ENCODE measurements around the gene C16orf82.
A peak's percentile ranks its signal among the peaks of the same experiment; 100 is the strongest.

The C16orf82 gene

DNA sequence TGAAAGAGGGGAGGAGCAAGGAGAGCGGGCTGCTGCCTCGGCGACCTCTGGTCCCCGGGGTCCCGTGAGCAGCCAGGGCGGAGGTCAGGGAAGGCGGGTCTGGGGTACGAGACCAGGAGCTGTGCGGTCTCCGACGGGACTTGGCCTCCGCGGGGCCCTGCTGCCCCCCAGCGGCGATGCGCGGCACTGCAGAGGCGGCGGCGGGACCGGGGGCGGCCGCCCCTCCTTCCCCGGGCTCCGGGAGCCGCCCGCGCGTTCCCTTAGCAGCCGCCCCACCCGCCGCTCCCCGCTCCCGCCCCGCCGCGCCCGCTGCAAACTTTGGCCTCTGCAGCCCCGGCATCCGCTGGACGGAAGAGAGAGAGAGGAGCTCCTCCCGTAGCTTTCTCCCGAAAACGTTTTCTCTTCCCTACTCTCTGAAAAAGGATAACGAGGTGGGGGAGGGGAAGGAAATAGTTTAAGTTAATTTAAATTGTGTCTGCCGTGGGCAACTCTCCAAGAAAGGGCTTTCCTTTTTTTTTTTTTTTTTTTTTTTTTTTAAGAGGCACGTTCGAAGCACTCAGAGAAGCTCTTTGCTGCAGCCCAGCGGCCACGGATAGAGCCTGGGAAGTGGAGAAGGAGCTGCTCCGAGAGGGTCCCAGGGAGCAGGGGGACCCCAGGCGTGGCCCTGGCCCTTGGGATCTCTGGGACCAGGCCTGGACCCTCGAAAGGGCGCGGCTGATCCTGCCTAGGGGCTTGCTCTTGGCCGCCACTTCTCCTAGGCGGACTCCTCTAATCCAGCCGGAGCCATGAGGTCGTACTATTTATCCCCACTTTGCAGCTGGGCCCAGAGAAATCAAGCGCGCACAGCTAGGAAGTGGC is 43.2 kb downstream of the C16orf82 start:
- peak; percentile 60 for DNase-seq (ENCODE audit: low read depth)
- H3K4me3 ChIP-seq (ENCODE audit: control insufficient read depth, low read depth, low read length), result peak overlapping the region; percentile 36
- TF ChIP-seq, protein P1, sequence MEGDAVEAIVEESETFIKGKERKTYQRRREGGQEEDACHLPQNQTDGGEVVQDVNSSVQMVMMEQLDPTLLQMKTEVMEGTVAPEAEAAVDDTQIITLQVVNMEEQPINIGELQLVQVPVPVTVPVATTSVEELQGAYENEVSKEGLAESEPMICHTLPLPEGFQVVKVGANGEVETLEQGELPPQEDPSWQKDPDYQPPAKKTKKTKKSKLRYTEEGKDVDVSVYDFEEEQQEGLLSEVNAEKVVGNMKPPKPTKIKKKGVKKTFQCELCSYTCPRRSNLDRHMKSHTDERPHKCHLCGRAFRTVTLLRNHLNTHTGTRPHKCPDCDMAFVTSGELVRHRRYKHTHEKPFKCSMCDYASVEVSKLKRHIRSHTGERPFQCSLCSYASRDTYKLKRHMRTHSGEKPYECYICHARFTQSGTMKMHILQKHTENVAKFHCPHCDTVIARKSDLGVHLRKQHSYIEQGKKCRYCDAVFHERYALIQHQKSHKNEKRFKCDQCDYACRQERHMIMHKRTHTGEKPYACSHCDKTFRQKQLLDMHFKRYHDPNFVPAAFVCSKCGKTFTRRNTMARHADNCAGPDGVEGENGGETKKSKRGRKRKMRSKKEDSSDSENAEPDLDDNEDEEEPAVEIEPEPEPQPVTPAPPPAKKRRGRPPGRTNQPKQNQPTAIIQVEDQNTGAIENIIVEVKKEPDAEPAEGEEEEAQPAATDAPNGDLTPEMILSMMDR (conservative IDR thresholded peaks at IDR 0.05; ENCODE audit: control insufficient read depth, insufficient read depth, low read depth, low read length), result peak; percentile 58

DNA sequence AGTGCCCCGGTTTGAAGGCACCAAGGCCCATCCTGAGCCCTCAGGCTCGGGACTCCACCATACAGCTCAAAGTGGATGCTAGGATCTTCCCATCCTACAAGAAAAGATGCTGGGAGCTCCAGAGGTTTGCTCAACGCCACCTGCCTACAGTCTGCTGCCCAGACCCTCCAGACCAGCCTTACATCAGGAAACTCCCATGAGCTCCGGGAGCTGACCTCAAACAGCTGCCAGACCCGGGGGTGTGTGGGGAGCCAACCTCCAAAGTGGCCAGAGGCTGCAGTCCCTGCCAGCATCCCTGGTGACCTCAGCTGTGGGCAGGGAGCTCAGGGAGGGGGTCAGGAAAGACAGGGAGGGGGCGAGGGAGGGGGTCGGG is 43.8 kb downstream of the C16orf82 start:
- TF ChIP-seq, protein P1 (conservative IDR thresholded peaks at IDR 0.05; ENCODE audit: control insufficient read depth, insufficient read depth, low read depth, low read length), result no peak
- no peak for DNase-seq (ENCODE audit: low read depth)
- no peak overlapping the region for H3K4me3 ChIP-seq (ENCODE audit: control insufficient read depth, low read depth, low read length)

DNA sequence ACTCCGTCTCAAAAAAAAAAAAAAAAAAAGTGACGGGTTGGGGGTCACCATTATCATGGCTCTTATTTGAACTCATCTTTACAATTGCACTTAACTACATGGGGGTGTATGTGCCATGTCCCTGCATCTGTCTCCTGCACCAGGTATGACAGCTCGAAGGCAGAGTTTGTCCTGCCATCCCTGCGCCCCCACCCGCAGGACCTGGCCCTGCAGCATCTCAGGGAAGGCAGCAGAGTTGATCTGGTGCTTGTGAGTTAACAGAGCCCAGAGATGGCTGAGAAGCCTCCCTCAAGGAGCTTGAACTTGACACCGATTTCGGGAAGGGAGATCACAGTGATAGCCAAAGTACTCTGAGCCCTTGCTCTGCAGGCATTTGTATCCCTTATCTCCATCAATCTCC is 44.8 kb downstream of the C16orf82 start:
- TF ChIP-seq, protein P1 (conservative IDR thresholded peaks at IDR 0.05; ENCODE audit: control insufficient read depth, insufficient read depth, low read depth, low read length), result no peak

DNA sequence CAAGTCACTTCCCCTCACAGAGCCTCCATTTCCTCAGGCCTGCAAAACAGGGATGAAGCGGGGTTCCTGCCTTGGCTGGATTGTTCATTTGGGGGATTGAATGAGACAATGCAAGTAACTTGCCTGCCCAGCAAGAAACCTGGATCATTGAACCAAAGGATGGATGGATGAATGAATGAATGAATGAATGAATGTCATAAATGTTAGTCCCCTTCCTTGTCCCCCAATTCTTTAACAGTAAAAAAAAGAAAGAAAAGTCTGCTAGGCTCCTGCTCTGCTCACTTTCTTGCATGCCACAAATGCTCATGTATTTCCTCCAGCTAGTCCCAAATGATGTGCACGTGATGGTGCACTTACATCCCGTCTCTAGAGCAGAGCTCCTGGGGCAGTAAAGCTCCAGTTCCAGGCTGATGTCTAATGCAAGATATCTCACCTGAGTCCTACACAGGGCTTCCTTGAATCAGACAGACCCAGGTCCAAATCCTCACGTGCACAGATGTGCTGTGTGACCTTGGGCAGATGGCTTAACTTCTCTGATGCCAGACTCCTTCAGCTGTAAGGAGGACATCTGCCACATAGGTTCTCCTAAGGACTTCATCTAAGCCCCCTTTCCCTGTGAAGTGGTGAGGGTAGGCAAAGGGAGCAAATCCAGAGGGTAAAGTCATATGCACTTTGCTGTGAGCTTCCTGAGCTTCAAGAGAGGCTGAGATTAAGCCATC is 45.5 kb downstream of the C16orf82 start:
- TF ChIP-seq, protein P1 (conservative IDR thresholded peaks at IDR 0.05; ENCODE audit: control insufficient read depth, insufficient read depth, low read depth, low read length), result no peak
- H3K4me3 ChIP-seq (ENCODE audit: control insufficient read depth, low read depth, low read length), result no peak overlapping the region
- no peak for DNase-seq (ENCODE audit: low read depth)

More for the DNA sequence above, 44.8 kb downstream of the C16orf82 start:
- H3K4me3 ChIP-seq (ENCODE audit: control insufficient read depth, low read depth, low read length), result no peak overlapping the region
- DNase-seq (ENCODE audit: low read depth), result no peak

DNA sequence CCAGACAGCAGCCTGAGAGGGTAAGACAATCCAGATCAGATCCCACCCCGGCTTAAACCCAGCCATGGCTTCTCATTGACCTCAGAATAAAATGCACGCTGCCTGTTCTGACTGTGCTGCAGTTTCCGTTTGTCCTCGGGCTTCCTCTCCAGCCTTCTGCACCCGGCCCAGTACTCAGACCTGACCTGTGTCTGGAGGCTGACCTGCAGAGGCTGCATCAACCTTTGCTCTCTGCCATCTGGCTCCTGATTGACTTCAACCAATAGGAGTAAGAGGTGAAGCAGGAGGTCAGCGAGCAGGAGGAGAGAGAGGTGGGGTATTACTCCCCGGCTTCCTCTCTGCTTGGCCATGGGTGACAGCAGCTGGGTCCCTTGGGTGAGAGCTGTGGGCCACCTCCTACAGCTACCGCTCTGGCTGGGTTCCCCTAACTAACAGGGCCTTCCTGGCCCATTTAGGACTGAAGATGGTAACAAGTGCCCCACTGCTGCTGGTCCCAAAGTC is 46.7 kb downstream of the C16orf82 start:
- TF ChIP-seq, protein P1 (conservative IDR thresholded peaks at IDR 0.05; ENCODE audit: control insufficient read depth, insufficient read depth, low read depth, low read length), result no peak
- H3K4me3 ChIP-seq (ENCODE audit: control insufficient read depth, low read depth, low read length), result no peak overlapping the region
- no peak for DNase-seq (ENCODE audit: low read depth)

DNA sequence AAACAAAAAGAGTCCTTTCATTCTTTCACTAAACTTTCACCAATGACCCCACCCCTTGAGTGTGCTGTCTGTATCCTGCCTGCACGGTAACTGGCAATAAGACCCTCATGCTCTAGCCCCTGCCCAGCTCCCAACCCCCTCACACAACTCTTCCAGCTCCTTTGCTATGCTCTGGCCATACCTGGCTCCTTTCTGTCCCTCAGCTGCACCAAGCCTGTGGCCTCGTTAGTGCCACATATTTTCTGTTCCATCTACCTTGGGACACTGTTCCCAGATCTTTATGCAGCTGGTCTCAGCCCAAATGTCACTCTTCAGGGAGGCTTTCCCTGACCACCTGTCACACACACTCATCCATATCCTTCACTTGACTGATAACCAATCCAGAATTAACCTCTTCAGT is 47.3 kb downstream of the C16orf82 start:
- H3K4me3 ChIP-seq (ENCODE audit: control insufficient read depth, low read depth, low read length), result no peak overlapping the region
- TF ChIP-seq, protein P1 (conservative IDR thresholded peaks at IDR 0.05; ENCODE audit: control insufficient read depth, insufficient read depth, low read depth, low read length), result no peak
- DNase-seq (ENCODE audit: low read depth), result no peak

Data from fibroblast of mammary gland (primary cell).